HuH-7 (cell line): ENCODE results near the gene LRRC56.

Experiments
- DNase-seq: peaks from one replicate; pipeline ENCODE4 v3.0.0; 2011; ENCODE audit warnings: low spot score

The LRRC56 gene

GRCh38 chr11:540583-541432 lies 3.5 kb downstream of the LRRC56 start:
- no peak for DNase-seq

GRCh38 chr11:541433-541885 lies 4.1 kb downstream of the LRRC56 start:
- no peak for DNase-seq

GRCh38 chr11:544817-545166 lies 7.5 kb downstream of the LRRC56 start:
- no peak for DNase-seq

GRCh38 chr11:545171-545570 lies 7.8 kb downstream of the LRRC56 start:
- DNase-seq: no peak

GRCh38 chr11:548700-549603 lies 11.6 kb downstream of the LRRC56 start:
- DNase-seq: no peak

- no peak for DNase-seq
Observed at GRCh38 chr11:550021-550745, 12.9 kb downstream of the LRRC56 start.

GRCh38 chr11:550746-551085 lies 13.4 kb downstream of the LRRC56 start:
- DNase-seq: no peak

- DNase-seq: no peak
Observed at GRCh38 chr11:551131-551530, 13.8 kb downstream of the LRRC56 start.

GRCh38 chr11:551596-551995 lies 14.3 kb downstream of the LRRC56 start:
- DNase-seq: no peak

GRCh38 chr11:553083-553987 lies 16.0 kb downstream of the LRRC56 start:
- no peak for DNase-seq

GRCh38 chr11:553988-554340 lies 16.6 kb downstream of the LRRC56 start:
- no peak for DNase-seq

- peak; percentile 78 for DNase-seq
Observed at GRCh38 chr11:554428-555226, 17.3 kb downstream of the LRRC56 start.

- DNase-seq: no peak
Observed at GRCh38 chr11:555227-555779, 18.0 kb downstream of the LRRC56 start.

GRCh38 chr11:555780-556661 lies 18.7 kb downstream of the LRRC56 start:
- no peak for DNase-seq

GRCh38 chr11:556662-557256 lies 19.4 kb downstream of the LRRC56 start:
- no peak for DNase-seq

- no peak for DNase-seq
Observed at GRCh38 chr11:557328-558132, 20.2 kb downstream of the LRRC56 start.

- DNase-seq: no peak
Observed at GRCh38 chr11:558503-558902, 21.2 kb downstream of the LRRC56 start.

GRCh38 chr11:559020-559620 lies 21.8 kb downstream of the LRRC56 start:
- no peak for DNase-seq
